Keratinocyte (primary cell): ENCODE data around the gene SNAP25. TPM values are rescaled to one million over a fixed set of nuclear protein-coding genes. Genes with fewer than 3 reads are reported as not detected.

ENCODE experiments used
- DNase-seq: peaks from one replicate; pipeline ENCODE4 v3.0.0-alpha.2; 2011; ENCODE audit warnings: low read depth, missing footprints, low spot score
- FAIRE-seq: peaks from 2 replicates; lab custom pipeline; 2011; peaks lifted over from hg19 to GRCh38; lab: Jason Lieb, UNC
- H2AFZ ChIP-seq: 2 replicates; pipeline ENCODE4 v1.6.0; 2012; ENCODE audit warnings: low read length, control low read depth, inconsistent platforms; ENCODE audit not compliant: control insufficient read depth
- H3K27ac ChIP-seq: 2 replicates; pipeline ENCODE4 v1.5.1; 2011; ENCODE audit warnings: low read length; ENCODE audit not compliant: control insufficient read depth, insufficient read depth
- H3K27me3 ChIP-seq: 3 replicates; pipeline ENCODE4 v1.6.0; 2011; ENCODE audit warnings: low read length; ENCODE audit not compliant: control insufficient read depth, insufficient read depth; ENCODE audit errors: extremely low read depth
- H3K36me3 ChIP-seq, 2 experiments: 2 replicates in 1 of 2; 3 replicates in 1 of 2; pipeline ENCODE4 v1.5.1; 2011; ENCODE audit warnings: low read length in 2 of 2, mild to moderate bottlenecking in 1 of 2; ENCODE audit not compliant: control insufficient read depth in 2 of 2, insufficient read depth in 2 of 2; ENCODE audit errors: extremely low read depth in 1 of 2
- H3K4me1 ChIP-seq: 3 replicates; pipeline ENCODE4 v1.5.1; 2011; ENCODE audit warnings: low read length; ENCODE audit not compliant: control insufficient read depth, insufficient read depth; ENCODE audit errors: extremely low read depth
- H3K4me2 ChIP-seq: 3 replicates; pipeline ENCODE4 v1.6.0; 2011; ENCODE audit warnings: low read depth, low read length; ENCODE audit not compliant: control insufficient read depth, insufficient read depth; ENCODE audit errors: extremely low read depth
- H3K4me3 ChIP-seq, 3 experiments: fragments of 200-600 bp in 1 of 3; sonication (generic) in 1 of 3; 2 replicates in 2 of 3; 3 replicates in 1 of 3; pipeline ENCODE4 v1.5.1; 2011 to 2016; ENCODE audit warnings: low read length in 3 of 3, mild to moderate bottlenecking in 3 of 3, control low read depth in 2 of 3, inconsistent platforms in 1 of 3, low read depth in 1 of 3, mixed read lengths in 1 of 3, mixed run types in 1 of 3, moderate library complexity in 1 of 3; ENCODE audit not compliant: control insufficient read depth in 2 of 3, insufficient read depth in 2 of 3; ENCODE audit errors: extremely low read depth in 1 of 3
- H3K79me2 ChIP-seq: 2 replicates; pipeline ENCODE4 v1.6.0; 2012; ENCODE audit warnings: low read length; ENCODE audit not compliant: control insufficient read depth, insufficient read depth
- H3K9ac ChIP-seq: 3 replicates; pipeline ENCODE4 v1.6.0; 2011; ENCODE audit warnings: low read length; ENCODE audit not compliant: control insufficient read depth, insufficient read depth; ENCODE audit errors: extremely low read depth
- H3K9me1 ChIP-seq: 3 replicates; pipeline ENCODE4 v1.6.0; 2011; ENCODE audit warnings: low read length; ENCODE audit not compliant: control insufficient read depth, insufficient read depth; ENCODE audit errors: extremely low read depth
- H3K9me3 ChIP-seq: 2 replicates; pipeline ENCODE4 v1.5.1; 2012; ENCODE audit warnings: low read depth, low read length; ENCODE audit not compliant: control insufficient read depth
- H4K20me1 ChIP-seq: 3 replicates; pipeline ENCODE4 v1.6.0; 2011; ENCODE audit warnings: low read length; ENCODE audit not compliant: control insufficient read depth, insufficient read depth; ENCODE audit errors: extremely low read depth
- CTCF ChIP-seq, 3 experiments: IDR thresholded peaks in 1 of 3; conservative IDR thresholded peaks in 1 of 3; optimal IDR thresholded peaks in 1 of 3; 2 replicates in 2 of 3; 3 replicates in 1 of 3; pipeline versions ENCODE3 to v1.5.1; 2011; ENCODE audit warnings: low read length in 3 of 3, mild to moderate bottlenecking in 3 of 3, moderate library complexity in 2 of 3, control low read depth in 1 of 3, inconsistent platforms in 1 of 3; ENCODE audit not compliant: insufficient read depth in 2 of 3; ENCODE audit errors: extremely low read depth in 1 of 3
- EZH2 ChIP-seq: IDR thresholded peaks from one replicate; pipeline ENCODE4 v1.6.1; 2012; ENCODE audit warnings: inconsistent platforms, mild to moderate bottlenecking, low read length, moderate library complexity
- dilution Hi-C: fragments of 300-500 bp; cut with MboI; formaldehyde crosslinking; loops from one replicate; pipeline ENCODE4 v1.7.0; 2020; ENCODE audit warnings: low sequenced_read_pairs; ENCODE audit not compliant: extremely low pct_ligation_motif_present
- polyA plus RNA-seq, 5 experiments: library from polyadenylated mRNA; depleted of rRNA in 3 of 5; stranded (reverse) in 3 of 5; stranded (forward) in 1 of 5; unstranded in 1 of 5; fragments of >200 nt; gene quantifications; 1 replicate in 1 of 5; 2 replicates in 3 of 5; 3 replicates in 1 of 5; pipeline versions ENCODE4 v1.2.1 to v1.2.3, GENCODE V29; 2011 to 2012; ENCODE audit warnings: missing spikeins in 2 of 5, low read depth in 1 of 5, low replicate concordance in 1 of 5

The SNAP25 gene
- polyA plus RNA-seq, 1 donor (not counting 4 experiments of a cell fraction or from before 2014, with no cell fraction given), result not detected

GRCh38 chr20:10282979-10283456 is 64.4 kb downstream of the SNAP25 start:
- no peak overlapping the region for H3K4me3 ChIP-seq
- H3K36me3 ChIP-seq, result no peaks in the 10 kb centered on the region
- H2AFZ ChIP-seq, result no peak overlapping the region
- H3K9me3 ChIP-seq, result no peaks in the 10 kb centered on the region
- H3K9me1 ChIP-seq, result no peaks in the 10 kb centered on the region
- no peaks in the 10 kb centered on the region for H3K79me2 ChIP-seq
- no peak overlapping the region for H3K4me2 ChIP-seq
- dilution Hi-C loops, result no loop called here
- DNase-seq (no peak), FAIRE-seq (no peak)
- H3K27me3 ChIP-seq, result no peaks in the 10 kb centered on the region
- no peaks in the 10 kb centered on the region for H4K20me1 ChIP-seq
- H3K27ac ChIP-seq, result no peak overlapping the region
- TF ChIP-seq EZH2 (no peak), CTCF (optimal IDR thresholded peaks at IDR 0.05 in 1 of 3, IDR thresholded peaks at IDR 0.05 in 1 of 3, conservative IDR thresholded peaks at IDR 0.05 in 1 of 3; ENCODE audit: extremely low read depth in 1 of 3, insufficient read depth in 2 of 3, low read length in 3 of 3) (no peak)
- no peaks in the 10 kb centered on the region for H3K4me1 ChIP-seq
- H3K9ac ChIP-seq, result no peak overlapping the region

- no peak overlapping the region for H3K4me3 ChIP-seq
- FAIRE-seq, result no peak
- no peak for TF ChIP-seq CTCF (optimal IDR thresholded peaks at IDR 0.05 in 1 of 3, IDR thresholded peaks at IDR 0.05 in 1 of 3, conservative IDR thresholded peaks at IDR 0.05 in 1 of 3; ENCODE audit: extremely low read depth in 1 of 3, insufficient read depth in 2 of 3, low read length in 3 of 3)
- no peak for TF ChIP-seq EZH2
These were observed 67.7 kb downstream of the SNAP25 start for GRCh38 chr20:10286356-10286755.

More at GRCh38 chr20:10286356-10286755, 67.7 kb downstream of the SNAP25 start:
- H3K36me3 ChIP-seq, result no peaks in the 10 kb centered on the region
- no peaks in the 10 kb centered on the region for H3K27me3 ChIP-seq
- H3K79me2 ChIP-seq, result no peaks in the 10 kb centered on the region
- H3K4me1 ChIP-seq, result no peaks in the 10 kb centered on the region
- dilution Hi-C loops, result no loop called here
- no peaks in the 10 kb centered on the region for H3K9me3 ChIP-seq
- no peak overlapping the region for H3K9ac ChIP-seq
- DNase-seq, result no peak
- H3K9me1 ChIP-seq, result no peaks in the 10 kb centered on the region
- no peak overlapping the region for H2AFZ ChIP-seq
- H3K27ac ChIP-seq, result no peak overlapping the region
- no peaks in the 10 kb centered on the region for H4K20me1 ChIP-seq
- H3K4me2 ChIP-seq, result no peak overlapping the region
